GM21576 (cell line): ENCODE data around the gene CYP27B1.

ENCODE experiments used
- ATAC-seq: cut with Tn5 transposase; IDR thresholded peaks from one replicate; pipeline ENCODE4 v1.9.1; 2021; ENCODE audit warnings: mild to moderate bottlenecking, moderate library complexity; ENCODE audit not compliant: unreplicated experiment

Gene CYP27B1

GRCh38 chr12:57767305-57767698 lies 424 bp upstream of the CYP27B1 start:
- no peak for ATAC-seq

DNA sequence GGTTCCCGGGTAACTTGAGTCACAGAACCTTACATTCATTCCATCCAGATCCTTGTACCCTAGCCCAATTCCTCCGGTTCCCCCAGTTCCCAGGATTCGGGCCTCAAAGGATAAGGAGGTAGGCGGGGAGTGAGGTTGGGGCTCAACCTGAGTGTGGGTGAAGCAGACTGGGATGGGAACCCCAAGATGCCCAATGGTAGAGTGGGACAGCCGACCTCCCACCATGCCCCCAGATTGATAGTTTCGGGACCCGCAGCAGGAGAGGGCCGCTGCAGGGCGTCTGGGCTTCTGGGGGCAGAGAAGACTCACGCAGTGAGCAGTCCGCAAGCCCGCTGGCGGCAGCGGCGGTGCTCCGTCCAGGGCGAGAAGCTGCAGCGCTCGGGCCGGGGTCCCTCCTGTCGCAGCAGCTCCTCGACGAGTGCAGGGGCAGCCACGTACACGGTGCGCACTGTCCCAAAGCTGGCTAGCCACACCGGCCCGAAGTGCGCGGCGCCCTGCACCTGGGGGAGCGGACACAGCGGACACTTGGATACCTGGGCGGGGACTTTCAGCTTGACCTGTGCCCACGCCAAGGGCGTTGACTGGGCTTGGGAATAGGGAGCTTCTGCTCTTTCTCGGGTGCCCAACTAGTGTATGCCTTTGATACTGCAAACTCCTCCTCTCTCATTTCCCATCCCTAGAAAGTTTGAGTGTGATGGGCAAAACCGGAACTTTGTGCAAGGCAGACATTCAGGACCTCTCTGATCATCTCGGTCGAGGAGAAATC lies 997 bp downstream of the CYP27B1 start:
- ATAC-seq = no peak

GRCh38 chr12:57765003-57765697 lies 1.7 kb downstream of the CYP27B1 start:
- peak; percentile 58 for ATAC-seq

GRCh38 chr12:57764662-57765002 lies 2.2 kb downstream of the CYP27B1 start:
- peak; percentile 8 for ATAC-seq

DNA sequence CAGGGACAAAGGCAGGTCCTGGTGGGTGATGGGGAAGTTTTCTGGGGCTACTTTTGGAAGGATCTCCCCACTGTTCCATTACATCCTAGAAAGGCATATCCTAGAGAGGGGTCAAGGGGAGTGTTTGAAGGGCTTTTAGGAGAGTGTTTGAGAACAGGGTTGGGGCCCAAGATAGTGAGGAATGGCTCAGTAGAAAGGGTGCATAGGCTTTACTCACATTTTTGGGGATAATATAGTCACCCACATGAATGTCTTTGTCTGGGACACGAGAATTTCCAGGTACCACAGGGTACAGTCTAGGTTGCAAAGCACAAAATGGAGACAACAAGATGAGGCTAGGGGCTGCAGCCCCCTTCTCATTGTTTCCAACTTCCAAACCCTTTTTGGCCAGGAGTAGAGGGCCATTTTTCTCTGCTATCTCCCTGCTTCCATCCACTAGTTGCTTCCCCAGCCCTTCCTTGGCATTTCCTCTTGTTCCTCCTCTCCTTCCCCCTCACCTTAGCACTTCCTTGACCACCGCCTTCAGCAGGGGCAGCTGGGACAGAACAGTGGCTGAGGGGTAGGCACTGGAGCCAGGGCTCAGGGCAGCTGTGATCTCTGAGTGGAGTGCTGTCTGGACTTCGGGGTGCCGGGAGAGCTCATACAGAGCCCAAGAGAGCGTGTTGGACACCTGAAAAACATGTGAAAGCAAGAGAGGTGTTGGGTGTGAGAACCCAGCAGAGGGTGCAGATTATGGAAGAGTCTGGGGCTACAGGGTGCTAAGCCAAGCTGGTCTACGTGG lies 2.8 kb downstream of the CYP27B1 start:
- ATAC-seq = no peak

- no peak for ATAC-seq
Measured at GRCh38 chr12:57762463-57762862, 4.4 kb downstream of the CYP27B1 start.

DNA sequence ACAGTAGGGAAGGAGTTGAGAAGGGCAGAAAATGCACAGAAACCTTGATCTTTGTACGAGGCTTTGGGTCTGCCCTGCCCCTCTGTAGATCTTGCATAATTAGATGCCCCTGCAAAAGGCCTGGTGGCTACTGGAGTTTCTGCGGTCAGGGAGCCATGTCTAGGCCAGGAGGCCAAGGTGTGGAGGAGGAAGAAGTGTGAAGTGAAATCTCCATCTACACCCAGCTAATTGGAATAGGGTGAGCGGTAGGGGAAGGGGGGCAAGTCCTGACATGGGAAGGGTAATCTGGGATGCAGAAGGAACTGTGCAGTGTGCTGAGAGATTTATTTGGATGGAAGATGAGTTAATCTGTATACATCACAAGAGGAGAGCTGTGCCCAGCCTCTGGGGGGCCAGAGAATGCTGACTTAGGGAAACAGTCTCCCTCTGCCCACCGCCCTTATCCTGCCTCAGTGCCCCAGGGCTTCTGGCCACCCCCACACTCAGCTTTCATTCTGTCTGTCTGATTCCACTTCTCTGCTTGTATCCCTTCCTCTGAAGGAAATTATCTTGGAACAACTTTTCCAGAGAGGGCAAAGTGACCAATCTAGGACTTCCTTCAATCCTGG lies 5.4 kb downstream of the CYP27B1 start:
- ATAC-seq = no peak

DNA sequence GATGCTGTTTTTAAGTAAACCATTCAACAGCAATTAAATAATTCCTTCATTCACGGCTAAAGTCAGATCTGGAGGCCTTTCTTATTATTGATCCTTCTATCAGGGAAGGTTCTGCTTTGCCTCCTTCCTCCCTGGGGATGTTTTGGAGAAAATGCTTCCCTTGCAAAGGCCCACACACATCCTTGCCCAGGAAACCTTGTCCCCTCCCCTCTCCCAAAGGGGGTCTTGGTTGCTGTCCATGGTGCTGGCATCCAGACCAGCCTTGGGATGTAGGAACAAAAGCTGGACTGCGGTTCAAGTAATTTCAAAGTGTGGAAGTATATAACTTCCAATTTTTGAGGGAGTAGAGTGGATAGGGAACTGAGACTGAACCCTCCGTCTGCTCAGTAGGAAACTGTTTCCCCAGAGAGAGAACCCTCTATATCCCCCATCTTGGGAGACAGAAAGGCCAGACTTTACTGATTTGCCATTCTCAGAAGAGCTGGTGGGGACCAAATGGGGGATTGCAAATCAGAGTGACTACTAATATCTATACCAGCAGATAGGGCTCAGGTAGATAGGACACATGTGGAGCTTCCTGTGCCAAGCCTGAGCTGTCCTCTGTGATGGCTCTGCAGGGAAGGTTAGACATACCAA lies 6.4 kb downstream of the CYP27B1 start:
- ATAC-seq = no peak

GRCh38 chr12:57759360-57759980 lies 7.4 kb downstream of the CYP27B1 start:
- no peak for ATAC-seq

DNA sequence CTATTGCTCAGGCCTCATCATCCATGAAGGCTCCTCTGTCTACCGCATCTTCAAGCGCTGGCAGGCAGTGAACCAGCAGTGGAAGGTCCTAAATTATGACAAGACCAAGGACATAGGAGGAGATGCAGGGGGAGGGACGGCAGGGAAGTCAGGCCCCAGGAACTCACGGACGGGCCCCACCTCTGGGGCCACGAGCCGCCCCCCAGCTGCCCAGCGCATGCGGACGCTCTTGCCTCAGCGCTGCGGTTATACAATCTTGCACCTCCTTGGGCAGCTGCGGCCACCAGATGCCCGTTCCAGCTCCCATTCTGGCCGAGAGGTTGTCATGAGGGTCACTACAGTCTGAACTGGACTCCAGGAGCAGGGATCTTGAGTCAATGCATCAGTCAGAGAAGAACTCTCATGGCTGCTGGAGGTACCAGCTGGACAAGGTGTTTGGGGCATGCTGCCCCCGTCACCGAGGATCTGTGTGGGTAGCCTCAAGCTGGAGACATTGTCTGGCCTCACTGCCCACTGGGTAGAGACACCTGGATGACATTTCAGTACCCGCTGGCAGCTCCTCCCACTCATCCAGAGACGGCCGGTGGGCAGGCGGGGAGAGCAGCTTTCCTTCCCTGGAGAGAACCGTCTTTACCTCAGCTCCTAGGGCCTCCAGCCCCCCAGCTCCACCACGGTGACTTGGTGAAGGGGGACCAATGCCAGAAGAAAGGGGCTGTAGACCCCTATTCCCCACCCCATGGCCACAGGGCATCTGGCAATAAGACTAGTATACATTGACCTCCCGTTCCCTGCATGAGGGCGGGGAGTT lies 8.1 kb downstream of the CYP27B1 start:
- no peak for ATAC-seq

DNA sequence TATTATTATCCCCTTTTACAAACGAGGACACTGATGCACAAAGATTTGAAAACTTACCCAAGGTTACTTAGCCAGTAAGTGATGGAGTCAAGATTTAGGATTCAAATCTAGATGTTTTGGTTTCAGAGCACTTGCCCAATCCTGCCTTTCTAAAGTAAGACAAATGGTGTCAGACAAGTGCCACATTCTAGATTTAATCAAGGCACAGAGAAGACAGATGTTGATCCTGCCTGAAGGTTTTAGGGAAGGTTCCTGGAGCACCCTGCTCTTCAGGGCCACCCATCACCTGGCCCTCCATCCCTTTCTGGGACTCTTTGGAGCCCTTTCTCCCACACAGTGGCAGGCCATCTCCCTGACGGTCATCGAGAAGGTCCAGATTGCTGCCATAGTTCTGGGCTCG lies 9.1 kb downstream of the CYP27B1 start:
- ATAC-seq = no peak

DNA sequence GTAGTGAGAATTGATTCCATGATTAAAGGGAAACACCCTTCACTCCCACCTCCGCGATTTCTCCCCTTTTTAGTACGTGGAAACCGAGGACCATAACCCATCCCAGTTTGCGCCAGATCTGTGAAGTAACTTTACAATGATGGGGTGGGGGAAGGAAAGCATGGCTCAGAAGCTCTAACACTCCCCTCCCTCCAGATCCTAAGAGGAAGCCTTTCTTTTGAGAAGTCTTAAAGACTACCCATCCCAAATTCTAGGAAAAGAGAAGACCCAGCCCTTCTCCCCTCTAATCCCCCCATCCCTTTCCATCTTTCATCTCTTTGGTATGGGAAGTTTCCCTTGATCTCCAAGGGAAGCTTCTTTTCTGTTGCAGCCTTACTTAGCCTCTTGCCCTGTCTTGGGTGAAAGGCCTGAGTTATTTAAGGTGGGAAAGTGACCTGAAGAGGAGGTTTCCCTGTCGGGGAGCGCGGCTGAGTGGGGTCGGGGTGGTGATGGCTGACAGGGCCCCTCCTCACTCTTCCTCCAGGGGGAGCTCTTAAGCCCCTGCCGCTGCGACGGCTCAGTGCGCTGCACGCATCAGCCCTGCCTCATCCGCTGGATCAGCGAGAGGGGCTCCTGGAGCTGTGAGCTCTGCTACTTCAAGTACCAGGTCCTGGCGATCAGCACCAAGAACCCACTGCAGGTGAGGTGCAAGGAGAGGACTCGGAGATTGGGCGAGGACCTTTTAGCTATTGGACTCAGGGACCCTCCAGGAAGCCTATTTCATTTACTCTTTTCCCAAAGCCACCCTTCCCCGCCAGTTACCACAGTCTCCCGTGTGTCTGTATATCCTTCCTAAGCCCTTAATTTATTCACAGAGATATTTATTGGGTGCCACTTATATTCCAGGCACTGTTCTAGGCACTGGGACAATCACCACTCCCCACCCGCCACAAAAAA lies 10.2 kb downstream of the CYP27B1 start:
- ATAC-seq = peak; percentile 22

DNA sequence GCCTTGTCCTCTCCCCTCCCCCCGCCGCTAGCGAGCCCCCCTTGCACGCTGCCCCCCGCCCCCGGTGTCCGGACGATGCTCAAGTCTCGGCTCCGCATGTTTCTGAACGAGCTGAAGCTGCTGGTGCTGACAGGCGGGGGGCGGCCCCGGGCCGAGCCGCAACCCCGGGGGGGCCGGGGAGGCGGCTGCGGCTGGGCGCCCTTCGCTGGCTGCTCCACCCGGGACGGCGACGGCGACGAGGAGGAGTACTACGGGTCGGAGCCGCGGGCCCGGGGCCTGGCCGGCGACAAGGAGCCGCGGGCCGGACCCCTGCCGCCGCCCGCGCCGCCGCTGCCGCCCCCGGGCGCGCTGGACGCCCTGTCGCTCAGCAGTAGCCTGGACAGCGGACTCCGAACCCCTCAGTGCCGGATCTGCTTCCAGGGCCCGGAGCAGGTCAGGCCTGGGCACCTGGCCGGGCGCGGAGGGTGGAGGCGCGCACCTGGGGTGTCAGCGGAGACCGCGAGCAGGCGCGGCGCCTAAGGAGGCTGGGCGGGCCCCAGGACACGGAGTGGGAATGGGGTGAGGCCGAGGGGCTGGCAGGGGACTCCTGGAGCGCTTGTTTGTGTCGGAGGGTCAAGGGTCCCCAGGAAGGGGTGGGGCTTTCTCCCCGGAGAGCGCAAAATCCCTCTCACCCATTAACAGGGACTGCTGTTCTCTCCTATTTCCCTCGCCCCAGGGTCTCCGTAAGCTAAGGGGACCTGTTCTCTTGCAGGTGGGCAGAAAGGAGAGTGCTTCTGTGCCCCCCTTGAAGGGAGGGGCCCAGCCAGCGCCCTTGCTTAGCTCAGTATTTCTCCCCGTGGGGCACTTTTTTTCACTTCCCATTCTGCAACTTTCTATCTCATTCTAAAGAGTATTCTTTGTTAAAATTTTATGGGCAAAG lies 11.2 kb downstream of the CYP27B1 start:
- no peak for ATAC-seq

GRCh38 chr12:57755194-57755453 lies 11.8 kb downstream of the CYP27B1 start:
- ATAC-seq = no peak

DNA sequence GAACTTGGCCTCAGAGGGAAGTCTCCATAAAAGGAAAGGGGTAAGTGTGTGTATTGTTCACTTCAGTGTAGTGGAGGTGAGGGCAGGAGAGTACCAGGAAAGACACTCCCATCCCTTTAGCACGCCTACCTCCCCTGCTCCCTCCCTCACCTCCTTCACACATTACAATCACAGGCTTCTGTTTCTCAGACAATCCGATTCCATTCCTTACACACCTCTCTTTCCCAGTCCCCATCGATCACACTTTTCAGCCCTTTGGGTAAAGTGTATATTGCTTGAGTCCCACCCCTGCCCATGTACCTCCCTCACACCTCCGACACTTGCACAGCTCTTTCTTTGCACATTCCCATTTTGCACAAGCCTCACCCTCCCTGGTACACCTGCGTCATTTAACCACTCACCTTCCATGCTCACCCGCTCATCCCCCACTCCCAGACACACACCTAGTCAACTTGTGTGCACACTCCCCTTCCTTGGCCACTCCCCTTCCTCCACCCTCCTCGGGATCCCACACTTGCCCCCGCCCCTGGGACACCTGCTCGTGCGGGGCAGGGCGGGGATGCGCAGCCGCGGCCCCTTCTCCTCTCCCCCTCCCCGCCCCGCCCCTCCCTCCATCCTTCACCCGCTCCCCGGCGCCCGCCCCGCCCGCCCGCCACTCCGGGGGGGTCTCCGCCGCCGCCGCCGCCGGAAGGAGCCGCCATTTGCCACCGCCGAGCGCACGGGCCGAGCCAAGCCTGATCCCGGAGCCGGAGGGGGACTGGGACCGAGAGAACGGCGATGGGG lies 12.3 kb downstream of the CYP27B1 start, which contains the start of gene MARCHF9:
TSS of gene MARCHF9 (plus strand) at position 693 of the 783 bp plus-strand sequence. CDS start 426 bp downstream, outside the sequence.
- peak; percentile 35 for ATAC-seq

GRCh38 chr12:57753756-57754337 lies 13.0 kb downstream of the CYP27B1 start:
- no peak for ATAC-seq

GRCh38 chr12:57752668-57753000 lies 14.2 kb downstream of the CYP27B1 start:
- no peak for ATAC-seq
